Cardiac fibroblast (primary cell): ENCODE results near the gene ARHGEF3.
"Not testable (repeated sequence)": the region's sequence is repeated elsewhere in the genome, so short reads cannot be mapped to it uniquely, and the experiment has no call there.

Experiments used
- DNase-seq, 2 donors: peaks; one replicate each; pipeline versions ENCODE4 v3.0.0 to v3.0.0-alpha.2; 2010; ENCODE audit warnings: low read depth in 2 of 2
- H3K4me3 ChIP-seq, 2 donors: replicated peaks in 1 of 2; 1 replicate in 1 of 2; 2 replicates in 1 of 2; pipeline ENCODE4 v1.5.1; 2011; ENCODE audit warnings: low read depth in 2 of 2, low read length in 2 of 2, mild to moderate bottlenecking in 2 of 2, moderate library complexity in 1 of 2
- TF ChIP-seq, protein P1 (sequence below): IDR thresholded peaks from one replicate; pipeline ENCODE4 v1.5.1; 2011; ENCODE audit warnings: low read depth, mild to moderate bottlenecking, low read length, inconsistent platforms

Gene ARHGEF3

GRCh38 chr3:56763233-56763632 is 38.5 kb downstream of the ARHGEF3 start:
- TF ChIP-seq, protein P1, sequence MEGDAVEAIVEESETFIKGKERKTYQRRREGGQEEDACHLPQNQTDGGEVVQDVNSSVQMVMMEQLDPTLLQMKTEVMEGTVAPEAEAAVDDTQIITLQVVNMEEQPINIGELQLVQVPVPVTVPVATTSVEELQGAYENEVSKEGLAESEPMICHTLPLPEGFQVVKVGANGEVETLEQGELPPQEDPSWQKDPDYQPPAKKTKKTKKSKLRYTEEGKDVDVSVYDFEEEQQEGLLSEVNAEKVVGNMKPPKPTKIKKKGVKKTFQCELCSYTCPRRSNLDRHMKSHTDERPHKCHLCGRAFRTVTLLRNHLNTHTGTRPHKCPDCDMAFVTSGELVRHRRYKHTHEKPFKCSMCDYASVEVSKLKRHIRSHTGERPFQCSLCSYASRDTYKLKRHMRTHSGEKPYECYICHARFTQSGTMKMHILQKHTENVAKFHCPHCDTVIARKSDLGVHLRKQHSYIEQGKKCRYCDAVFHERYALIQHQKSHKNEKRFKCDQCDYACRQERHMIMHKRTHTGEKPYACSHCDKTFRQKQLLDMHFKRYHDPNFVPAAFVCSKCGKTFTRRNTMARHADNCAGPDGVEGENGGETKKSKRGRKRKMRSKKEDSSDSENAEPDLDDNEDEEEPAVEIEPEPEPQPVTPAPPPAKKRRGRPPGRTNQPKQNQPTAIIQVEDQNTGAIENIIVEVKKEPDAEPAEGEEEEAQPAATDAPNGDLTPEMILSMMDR = no peak
- H3K4me3 ChIP-seq = no peak overlapping the region

GRCh38 chr3:56762718-56763117 is 39.0 kb downstream of the ARHGEF3 start:
- no peak overlapping the region for H3K4me3 ChIP-seq
- TF ChIP-seq, protein P1 = no peak
- no peak for DNase-seq

More at GRCh38 chr3:56763233-56763632, 38.5 kb downstream of the ARHGEF3 start:
- DNase-seq = no peak

DNA sequence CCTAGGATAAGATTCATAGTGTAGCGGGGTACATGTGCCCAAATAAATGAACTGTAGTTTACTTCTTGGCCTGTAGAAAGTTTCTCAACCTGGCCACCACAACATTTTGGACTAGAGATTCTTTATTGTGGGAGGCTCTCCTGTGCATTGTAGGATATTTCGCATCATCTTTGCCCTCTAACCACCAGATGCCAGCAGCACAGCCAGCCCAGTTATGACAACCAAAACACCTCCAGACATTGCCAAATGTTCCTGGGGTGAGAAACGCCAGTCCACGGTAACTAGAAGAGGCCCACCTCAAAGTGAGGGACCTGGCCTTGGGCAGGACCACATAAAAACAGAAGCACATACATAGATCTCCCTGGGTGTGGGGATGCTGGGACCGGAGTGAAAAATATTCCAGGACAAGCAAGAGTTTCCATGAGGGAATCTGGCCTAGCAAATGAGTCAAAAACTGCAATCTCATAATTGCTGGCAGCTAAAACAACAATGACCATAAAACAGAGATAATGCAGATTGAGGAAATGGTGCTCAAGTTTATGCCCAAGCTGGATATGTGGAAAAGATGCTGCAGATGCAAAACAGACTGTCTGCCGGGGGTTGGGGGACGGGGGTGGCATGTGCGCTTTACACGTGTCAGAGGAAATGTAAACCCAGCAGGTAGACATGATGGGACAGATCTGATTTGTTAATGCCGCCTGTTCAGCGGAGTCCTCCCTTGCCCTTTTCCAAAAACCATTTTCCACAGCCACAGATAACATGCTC is 39.7 kb downstream of the ARHGEF3 start:
- DNase-seq = peak; percentile 17 to 79
- TF ChIP-seq, protein P1 = no peak
- no peak overlapping the region for H3K4me3 ChIP-seq

GRCh38 chr3:56761023-56761422 is 40.7 kb downstream of the ARHGEF3 start:
- no peak for DNase-seq
- TF ChIP-seq, protein P1 = no peak
- H3K4me3 ChIP-seq = no peak overlapping the region

DNA sequence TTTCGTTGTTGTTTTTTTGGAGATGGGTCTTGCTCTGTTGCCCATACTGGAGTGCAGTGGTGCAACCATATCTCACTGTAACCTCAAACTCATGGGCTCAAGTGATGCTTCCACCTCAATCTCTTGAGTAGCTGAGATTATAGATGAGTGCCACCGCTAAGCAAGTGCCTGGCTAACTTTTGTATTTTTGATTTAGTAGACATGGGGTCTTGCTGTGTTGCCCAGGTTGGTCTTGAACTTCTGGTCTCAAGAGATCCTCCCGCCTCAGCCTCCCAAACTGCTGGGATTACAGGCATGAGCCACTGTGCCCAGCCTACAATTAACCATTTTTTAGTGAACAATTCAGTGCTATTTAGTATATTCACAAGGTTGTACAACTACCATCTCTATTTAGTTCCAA is 42.2 kb downstream of the ARHGEF3 start:
- no peak overlapping the region for H3K4me3 ChIP-seq
- no peak for DNase-seq
- TF ChIP-seq, protein P1 = no peak

DNA sequence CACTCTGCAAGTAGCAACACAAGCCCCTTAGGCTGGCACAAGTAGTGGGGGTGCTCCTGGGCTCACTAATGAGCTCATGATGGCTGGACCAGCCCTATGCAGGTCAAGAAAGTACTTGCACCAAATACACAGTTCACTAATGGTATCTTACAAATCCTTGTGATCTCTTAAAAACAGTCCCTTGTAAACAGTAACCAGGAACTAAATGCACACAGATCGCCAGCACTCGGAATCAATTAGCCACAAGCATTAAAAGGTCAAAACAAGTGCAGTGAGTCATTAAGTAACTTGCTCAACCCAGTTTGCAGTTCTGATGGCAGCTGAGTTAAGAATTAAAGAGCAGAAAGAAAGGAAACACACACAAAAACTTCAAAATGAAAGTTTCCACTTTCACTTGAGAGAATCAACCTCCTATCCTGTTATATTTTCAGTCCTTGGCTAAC is 43.2 kb downstream of the ARHGEF3 start:
- TF ChIP-seq, protein P1 = no peak
- H3K4me3 ChIP-seq = peak overlapping the region; percentile 19 to 21
- peak; percentile 85 to 92 for DNase-seq

DNA sequence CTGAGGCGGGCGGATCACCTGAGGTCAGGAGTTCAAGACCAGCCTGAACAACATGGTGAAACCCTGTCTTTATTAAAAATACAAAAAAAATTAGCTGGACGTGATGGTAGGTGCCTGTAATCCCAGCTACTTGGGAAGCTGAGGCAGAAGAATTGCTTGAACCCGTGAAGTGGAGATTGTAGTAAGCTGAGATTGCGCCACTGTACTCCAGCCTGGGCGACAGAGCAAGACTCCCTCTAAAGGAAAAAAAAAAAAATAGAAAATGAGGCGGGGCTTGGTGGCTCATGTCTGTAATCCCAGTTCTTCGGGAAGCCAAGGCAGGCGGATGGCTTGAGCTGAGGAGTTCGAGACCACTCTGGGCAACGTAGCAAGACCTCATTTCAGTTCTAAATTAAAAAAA is 43.7 kb downstream of the ARHGEF3 start:
- not testable (repeated sequence) for DNase-seq, H3K4me3 ChIP-seq
